Mesothelial cell of epicardium (in vitro differentiated cells): ENCODE measurements around the gene SYNE1. TPM values are rescaled to one million over a fixed set of nuclear protein-coding genes. Genes with fewer than 3 reads are reported as not detected.

Experiments used
- DNase-seq, 2 experiments: peaks; one replicate each; pipeline ENCODE4 v3.0.0; 2021; ENCODE audit warnings: low spot score in 2 of 2; ENCODE audit not compliant: unreplicated experiment in 2 of 2
- H3K27ac Mint-ChIP-seq: 2 replicates; pipeline ENCODE4 v1.8.0; 2021; ENCODE audit warnings: mixed read lengths
- H3K27me3 Mint-ChIP-seq: 2 replicates; pipeline ENCODE4 v1.8.0; 2021; ENCODE audit warnings: low read depth, mixed read lengths
- H3K36me3 Mint-ChIP-seq: 2 replicates; pipeline ENCODE4 v1.8.0; 2021; ENCODE audit warnings: mixed read lengths
- H3K4me1 Mint-ChIP-seq: 2 replicates; pipeline ENCODE4 v1.8.0; 2021; ENCODE audit warnings: mixed read lengths
- H3K4me3 Mint-ChIP-seq: 2 replicates; pipeline ENCODE4 v1.8.0; 2021; ENCODE audit warnings: mild to moderate bottlenecking, moderate library complexity, mixed read lengths
- H3K9me3 Mint-ChIP-seq: 2 replicates; pipeline ENCODE4 v1.8.0; 2021; ENCODE audit warnings: mixed read lengths
- CTCF ChIP-seq: fragments of 200-600 bp; sonication (generic); IDR thresholded peaks from one replicate; pipeline ENCODE4 v1.5.0; 2021; ENCODE audit warnings: antibody characterized with exemption; ENCODE audit not compliant: unreplicated experiment
- total RNA-seq: library from RNA; stranded (reverse); gene quantifications from 3 replicates; pipeline ENCODE4 v1.2.1, GENCODE V29; 2021

Gene SYNE1
- total RNA-seq, 1 donor from 2014 or later = 60.5 TPM

- H3K36me3 Mint-ChIP-seq = peaks cover 13% of the 10 kb centered on the region
- peaks cover 20% of the 10 kb centered on the region for H3K4me1 Mint-ChIP-seq
- H3K4me3 Mint-ChIP-seq = no peak overlapping the region
- TF ChIP-seq CTCF = no peak
- H3K9me3 Mint-ChIP-seq = no peaks in the 10 kb centered on the region
- no peak for DNase-seq
- H3K27ac Mint-ChIP-seq = peak overlapping the region; percentile 78
- no peaks in the 10 kb centered on the region for H3K27me3 Mint-ChIP-seq
These were observed 363.5 kb downstream of the SYNE1 start for GRCh38 chr6:152273638-152274037.

GRCh38 chr6:152273002-152273401 is 364.2 kb downstream of the SYNE1 start:
- no peaks in the 10 kb centered on the region for H3K9me3 Mint-ChIP-seq
- H3K36me3 Mint-ChIP-seq = peaks cover 12% of the 10 kb centered on the region
- peaks cover 20% of the 10 kb centered on the region for H3K4me1 Mint-ChIP-seq
- no peaks in the 10 kb centered on the region for H3K27me3 Mint-ChIP-seq
- no peak for DNase-seq
- no peak for TF ChIP-seq CTCF
- no peak overlapping the region for H3K4me3 Mint-ChIP-seq
- H3K27ac Mint-ChIP-seq = no peak overlapping the region

- Mint-ChIP-seq H3K9me3 (no peaks in the 10 kb centered on the region), H3K4me3 (no peak overlapping the region)
These were observed 364.7 kb downstream of the SYNE1 start for GRCh38 chr6:152272486-152272885.

GRCh38 chr6:152271776-152272464 is 365.2 kb downstream of the SYNE1 start:
- Mint-ChIP-seq H3K27ac (no peak overlapping the region), H3K36me3 (peaks cover 5% of the 10 kb centered on the region)

More at GRCh38 chr6:152272486-152272885, 364.7 kb downstream of the SYNE1 start:
- Mint-ChIP-seq H3K4me1 (peaks cover 20% of the 10 kb centered on the region), H3K27ac (no peak overlapping the region), H3K27me3 (no peaks in the 10 kb centered on the region), H3K36me3 (peaks cover 6% of the 10 kb centered on the region)
- no peak for DNase-seq
- no peak for TF ChIP-seq CTCF

GRCh38 chr6:152270301-152270925 is 366.7 kb downstream of the SYNE1 start:
- Mint-ChIP-seq H3K4me3 (no peak overlapping the region), H3K9me3 (no peaks in the 10 kb centered on the region), H3K27me3 (no peaks in the 10 kb centered on the region), H3K27ac (no peak overlapping the region), H3K36me3 (peaks cover 5% of the 10 kb centered on the region), H3K4me1 (peaks cover 20% of the 10 kb centered on the region)
- TF ChIP-seq CTCF = no peak
- no peak for DNase-seq

More at GRCh38 chr6:152271776-152272464, 365.2 kb downstream of the SYNE1 start:
- Mint-ChIP-seq H3K4me3 (no peak overlapping the region), H3K9me3 (no peaks in the 10 kb centered on the region), H3K4me1 (peaks cover 20% of the 10 kb centered on the region), H3K27me3 (no peaks in the 10 kb centered on the region)
- no peak for DNase-seq
- no peak for TF ChIP-seq CTCF
